ENCODE measurements around the gene SDHC.

DNA sequence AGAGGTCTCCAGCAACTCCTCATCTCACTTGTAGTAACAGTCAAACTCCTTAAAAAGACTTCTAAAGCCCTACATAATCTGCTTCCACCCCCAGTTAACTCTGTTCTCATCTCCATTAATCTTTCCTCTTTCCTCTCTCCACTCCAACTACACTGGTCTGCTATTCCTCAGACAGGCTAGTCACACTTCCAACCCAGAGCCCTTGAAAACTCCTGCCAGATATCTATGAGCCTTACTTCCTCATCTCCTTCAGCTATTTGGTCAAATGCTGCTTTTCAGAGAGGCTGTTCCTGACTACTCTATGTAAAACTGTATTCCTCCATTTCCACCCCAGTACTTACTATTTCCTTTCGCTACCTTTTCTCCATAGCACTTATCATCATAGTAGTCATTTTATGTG is 31.2 kb upstream of the SDHC start:
- TF ChIP-seq POLR2AphosphoS5 (IDR thresholded peaks at IDR 0.05; ENCODE audit: low read depth, low read length) (no peak), TAF1 (IDR thresholded peaks at IDR 0.05; ENCODE audit: borderline replicate concordance, insufficient read depth, low read length) (no peak)

Data from PFSK-1 (cell line).